ENCODE data around the gene PGAM5. TPM values are rescaled to one million over a fixed set of nuclear protein-coding genes. Genes with fewer than 3 reads are reported as not detected.
"Not testable (repeated sequence)": the region's sequence is repeated elsewhere in the genome, so short reads cannot be mapped to it uniquely, and the experiment has no call there.

Gene PGAM5
- total RNA-seq, 1 experiment from 2014 or later: 43.8 TPM

DNA sequence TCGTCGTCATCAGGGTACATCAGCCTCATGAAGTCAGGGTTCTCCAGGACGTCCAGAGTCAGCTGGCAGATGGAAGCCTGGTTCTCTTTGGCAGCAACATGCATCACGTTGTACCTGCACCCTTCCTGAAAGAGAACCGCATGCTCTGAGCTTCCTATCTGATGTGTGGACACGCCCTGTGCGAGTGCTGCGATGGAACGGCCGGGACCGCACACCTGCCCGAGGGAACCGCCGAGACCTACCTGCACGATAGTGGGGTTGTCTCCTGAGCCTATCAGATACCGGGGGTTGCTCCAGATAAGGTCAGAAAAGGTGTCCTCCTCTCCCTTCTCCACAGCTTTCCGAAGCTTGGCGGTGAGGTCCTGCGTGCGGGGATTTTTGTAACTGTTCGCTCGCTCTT lies 37.3 kb downstream of the PGAM5 start:
- DNase-seq (ENCODE audit: low read depth): no peak

DNA sequence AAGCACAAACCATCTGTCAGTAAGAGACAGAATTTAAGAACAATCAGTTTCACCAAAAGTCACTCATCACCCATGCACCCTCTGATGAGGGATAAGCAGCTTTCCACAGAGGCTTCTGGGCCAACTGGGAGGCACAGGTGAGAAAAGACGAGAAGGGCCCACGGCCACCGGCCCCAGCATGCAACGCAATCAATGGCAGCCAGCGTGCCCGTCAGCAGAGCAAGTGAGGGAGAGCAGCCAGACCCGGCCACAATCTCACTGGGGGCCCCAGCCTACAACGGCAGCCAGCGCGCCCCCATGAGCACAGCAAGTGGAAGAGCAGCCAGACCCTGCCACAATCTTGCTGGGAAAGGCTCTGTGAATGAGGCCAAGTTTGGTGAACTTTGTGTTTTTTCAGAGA lies 37.7 kb downstream of the PGAM5 start:
- DNase-seq (ENCODE audit: low read depth): no peak

DNA sequence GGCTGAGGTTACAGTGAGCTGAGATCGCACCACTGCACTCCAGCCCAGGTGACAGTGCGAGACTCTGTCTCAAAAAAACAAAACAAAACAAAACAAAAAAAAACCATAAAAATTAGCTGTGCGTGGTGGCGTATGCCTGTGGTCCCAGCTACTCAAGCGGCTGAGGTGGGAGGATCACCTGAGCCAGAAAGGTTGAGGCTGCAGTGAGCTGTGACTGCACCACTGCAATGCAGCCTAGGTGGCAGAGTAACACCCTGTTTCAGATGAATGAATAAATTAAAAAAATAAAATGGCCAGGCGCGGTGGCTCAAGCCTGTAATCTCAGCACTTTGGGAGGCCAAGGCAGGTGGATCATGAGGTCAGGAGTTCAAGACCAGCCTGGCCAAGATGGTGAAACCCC lies 43.0 kb downstream of the PGAM5 start:
- not testable (repeated sequence) for DNase-seq (ENCODE audit: low read depth)

DNA sequence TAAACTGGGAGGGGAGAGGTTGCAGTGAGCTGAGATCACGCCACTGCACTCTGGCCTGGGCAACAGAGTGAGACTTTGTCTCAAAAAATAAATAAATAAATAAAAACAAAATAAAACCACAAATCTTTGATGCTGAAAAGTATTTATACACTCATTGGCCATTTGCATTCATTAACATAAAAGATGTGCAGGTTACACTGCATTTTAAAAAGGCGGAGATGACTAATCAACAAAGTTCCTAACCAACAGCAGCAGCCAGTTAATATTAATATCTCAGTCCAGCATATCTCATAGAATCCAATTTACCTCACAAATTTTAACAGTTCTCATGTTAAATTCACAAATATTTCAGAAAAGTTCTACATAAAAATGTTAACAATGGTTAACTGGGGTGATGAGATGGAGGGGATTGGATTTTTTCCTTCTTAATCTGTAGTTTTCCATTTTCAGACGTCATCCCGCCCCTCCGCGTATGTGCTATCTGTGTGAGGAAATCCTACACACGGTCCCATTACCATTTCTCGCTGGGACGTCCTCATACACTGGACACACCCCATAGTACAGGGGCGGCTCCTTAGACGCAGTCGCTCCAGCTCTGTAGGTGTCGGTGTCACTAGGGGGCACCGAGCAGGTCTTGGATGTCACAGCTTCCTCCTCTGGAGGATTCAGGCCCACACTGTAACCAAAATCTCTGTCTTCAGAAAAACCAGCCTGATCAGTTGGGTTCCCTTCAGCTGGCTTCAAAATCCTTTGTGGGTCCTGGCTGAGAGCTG lies 43.7 kb downstream of the PGAM5 start:
- DNase-seq (ENCODE audit: low read depth): no peak

DNA sequence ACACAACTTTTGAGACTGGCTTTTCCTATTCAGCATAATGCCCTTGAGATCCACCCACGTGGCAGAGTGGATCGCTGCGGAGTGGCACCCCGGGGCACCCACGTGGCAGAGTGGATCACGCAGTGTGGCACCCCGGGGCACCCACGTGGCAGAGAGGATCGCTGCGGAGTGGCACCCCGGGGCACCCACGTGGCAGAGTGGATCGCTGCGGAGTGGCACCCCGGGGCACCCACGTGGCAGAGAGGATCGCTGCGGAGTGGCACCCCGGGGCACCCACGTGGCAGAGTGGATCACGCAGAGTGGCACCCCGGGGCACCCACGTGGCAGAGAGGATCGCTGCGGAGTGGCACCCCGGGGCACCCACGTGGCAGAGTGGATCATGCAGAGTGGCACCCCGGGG lies 48.2 kb downstream of the PGAM5 start:
- not testable (repeated sequence) for DNase-seq (ENCODE audit: low read depth)

DNA sequence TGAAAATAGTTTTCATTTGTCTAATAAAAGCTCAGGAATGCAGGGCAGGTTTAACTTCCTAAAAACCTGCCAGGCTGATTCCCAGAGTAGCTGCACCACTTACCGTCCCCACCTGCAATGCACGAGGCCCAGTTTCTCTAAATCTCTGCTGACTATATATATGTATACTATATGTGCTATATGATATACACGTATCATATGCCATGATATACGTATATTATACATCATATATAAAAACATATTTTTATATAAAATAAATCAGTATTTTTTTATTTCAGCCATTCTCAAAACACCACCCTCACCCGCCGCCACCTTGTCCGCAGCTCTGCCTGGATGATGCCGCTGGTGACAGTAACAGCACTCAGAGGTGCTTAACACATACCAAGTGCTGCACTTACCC lies 48.7 kb downstream of the PGAM5 start:
- no peak for DNase-seq (ENCODE audit: low read depth)

DNA sequence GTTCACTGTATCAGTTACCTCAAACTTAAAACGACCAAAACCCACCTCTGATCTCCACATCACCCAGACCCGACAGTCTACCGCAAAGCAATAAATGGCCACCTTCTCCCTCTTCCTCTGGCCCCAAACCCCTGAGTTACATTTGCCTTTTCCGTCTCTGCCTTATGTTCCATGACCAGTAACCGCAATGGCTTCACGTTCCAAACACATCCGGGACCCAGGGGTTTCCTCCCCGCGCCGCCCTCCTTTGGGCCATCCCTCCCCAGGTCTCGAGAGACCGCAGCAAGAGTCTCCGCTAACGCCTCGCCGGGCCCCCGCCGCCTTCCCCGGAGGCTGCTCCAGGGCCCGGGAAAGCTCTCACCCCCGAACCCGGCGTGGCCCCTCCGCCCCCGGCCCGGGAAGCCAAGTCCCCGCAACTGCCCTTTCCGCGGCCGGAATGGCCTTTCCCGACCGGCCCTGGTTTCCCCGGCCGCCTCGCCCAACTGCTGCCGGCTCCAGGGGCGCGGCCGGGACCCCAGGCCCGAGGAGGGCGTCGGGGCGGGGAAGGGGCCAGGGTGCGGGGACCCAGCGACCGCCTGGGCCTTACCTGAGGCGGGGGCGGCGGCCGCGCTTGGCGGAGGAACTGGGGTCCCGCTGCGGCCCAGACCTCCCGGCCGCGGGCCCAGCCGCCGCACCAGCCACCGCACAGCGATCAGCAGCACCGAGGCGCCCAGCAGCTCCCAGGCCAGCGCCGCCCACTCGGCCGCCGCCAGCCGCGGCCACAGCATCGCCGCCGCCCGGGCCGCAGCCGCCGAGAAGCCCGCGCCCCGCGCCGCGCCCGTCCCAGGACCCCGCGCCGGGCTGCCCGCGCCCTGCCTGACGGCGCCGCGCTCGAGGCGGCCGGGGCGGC lies 50.6 kb downstream of the PGAM5 start, which contains the start of gene ANKLE2:
TSS of gene ANKLE2 (minus strand) at position 801 of the 889 bp plus-strand sequence. CDS start at position 767, 34 bp downstream.
- DNase-seq (ENCODE audit: low read depth): peak; percentile 75

DNA sequence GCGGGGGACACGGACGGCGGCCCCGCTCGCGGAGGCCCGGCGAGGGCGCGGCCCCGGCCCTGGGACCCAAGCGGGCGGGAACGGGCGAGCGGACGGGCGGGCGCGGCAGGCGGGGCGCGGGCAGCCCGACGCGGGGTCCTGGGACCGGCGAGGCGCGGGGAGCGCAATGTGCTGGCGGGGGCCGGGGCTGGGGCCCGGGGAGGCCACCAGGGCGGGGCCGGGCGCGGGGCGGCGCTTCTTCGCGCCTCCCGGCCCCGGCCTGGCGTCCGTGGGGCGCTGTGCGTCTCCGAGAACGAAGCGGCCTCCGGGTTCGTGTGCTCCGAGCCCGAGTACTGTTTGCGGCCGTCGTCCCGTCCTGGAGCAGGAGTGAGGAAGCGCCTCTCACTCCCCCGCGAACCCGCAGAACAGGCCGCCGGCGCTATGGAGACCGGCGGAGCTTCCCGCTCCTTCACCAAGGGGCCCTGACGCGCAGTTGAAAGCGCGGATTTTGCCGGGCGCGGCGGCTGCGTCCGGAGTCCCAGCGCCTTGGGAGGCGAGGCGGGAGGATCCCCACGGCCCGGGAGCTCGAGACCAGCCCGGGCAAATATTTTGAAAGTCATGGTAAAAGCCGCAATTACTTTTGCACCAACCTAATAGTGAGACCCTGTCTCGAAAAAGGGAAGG lies 51.4 kb downstream of the PGAM5 start:
- peak; percentile 84 for DNase-seq (ENCODE audit: low read depth)

DNA sequence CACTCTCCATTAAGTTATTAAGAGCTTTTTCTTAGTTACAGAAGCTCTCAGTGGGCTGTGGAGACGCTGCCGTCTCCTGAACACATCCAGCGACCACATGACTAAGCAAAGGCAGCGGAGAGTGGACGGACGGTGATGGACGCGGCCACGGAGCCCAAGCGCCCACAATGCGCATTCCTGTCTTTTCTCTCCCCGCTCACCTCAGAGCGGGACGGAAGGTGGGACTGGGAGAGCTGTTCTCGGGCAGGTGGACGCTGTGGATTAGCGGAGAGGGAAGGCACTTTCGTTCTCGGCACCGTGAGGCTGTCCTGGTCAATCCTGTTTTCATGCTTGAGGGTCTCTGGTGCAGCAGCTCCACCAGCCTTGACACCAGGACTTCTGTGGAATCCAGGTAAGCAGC lies 53.6 kb downstream of the PGAM5 start:
- no peak for DNase-seq (ENCODE audit: low read depth)

DNA sequence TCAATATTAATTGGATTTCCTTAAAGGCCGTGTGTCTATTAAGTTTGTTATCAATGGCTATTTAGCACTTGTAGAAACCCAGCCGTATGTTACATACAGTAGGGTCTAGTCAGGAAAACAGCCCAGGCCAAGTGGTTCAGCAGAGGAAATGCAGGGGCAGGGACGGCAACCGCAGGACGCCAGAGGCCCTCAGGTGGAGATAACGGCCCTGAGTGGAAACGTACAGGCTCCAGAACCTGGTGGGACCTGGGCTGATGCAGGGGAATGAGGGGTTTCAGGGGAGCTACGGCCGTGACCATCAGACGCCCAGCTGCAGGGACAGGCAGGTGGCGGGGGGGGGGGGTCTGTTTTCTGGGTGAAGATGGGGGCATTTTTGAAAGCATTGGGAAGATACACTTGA lies 54.7 kb downstream of the PGAM5 start:
- DNase-seq (ENCODE audit: low read depth): no peak

DNA sequence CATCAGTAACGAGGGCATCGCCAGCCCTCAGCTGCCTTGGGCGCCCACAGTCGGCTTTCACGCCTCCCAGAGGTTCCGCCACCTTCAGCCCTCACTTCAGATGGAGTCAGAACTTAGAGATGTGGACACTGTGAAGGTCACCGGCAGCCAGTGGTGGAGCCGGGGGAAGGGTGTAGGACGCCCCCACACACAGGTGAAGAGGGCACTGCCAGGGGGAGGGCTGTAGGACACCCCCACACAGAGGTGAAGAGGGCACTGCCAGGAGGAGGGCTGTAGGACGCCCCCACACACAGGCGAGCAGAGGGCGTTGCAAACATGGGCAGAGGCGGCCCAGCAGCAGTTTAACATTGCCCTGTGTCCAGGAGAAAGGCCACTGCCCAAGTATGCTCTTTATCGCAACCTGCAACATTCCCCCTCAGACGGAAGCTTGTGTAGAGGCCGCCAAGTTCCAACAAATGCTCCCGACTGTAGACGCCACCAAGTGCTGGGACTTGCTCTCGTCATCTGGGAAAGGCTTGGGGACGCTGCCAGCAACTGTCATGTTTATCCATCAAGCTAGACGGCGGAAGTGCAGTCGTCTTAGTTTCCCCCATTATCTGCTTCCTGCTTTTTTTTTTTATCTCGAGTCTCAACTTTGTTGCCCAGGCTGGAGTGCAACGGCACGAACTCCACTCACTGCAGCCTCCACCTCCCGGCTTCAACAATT lies 55.9 kb downstream of the PGAM5 start:
- DNase-seq (ENCODE audit: low read depth): peak; percentile 11

DNA sequence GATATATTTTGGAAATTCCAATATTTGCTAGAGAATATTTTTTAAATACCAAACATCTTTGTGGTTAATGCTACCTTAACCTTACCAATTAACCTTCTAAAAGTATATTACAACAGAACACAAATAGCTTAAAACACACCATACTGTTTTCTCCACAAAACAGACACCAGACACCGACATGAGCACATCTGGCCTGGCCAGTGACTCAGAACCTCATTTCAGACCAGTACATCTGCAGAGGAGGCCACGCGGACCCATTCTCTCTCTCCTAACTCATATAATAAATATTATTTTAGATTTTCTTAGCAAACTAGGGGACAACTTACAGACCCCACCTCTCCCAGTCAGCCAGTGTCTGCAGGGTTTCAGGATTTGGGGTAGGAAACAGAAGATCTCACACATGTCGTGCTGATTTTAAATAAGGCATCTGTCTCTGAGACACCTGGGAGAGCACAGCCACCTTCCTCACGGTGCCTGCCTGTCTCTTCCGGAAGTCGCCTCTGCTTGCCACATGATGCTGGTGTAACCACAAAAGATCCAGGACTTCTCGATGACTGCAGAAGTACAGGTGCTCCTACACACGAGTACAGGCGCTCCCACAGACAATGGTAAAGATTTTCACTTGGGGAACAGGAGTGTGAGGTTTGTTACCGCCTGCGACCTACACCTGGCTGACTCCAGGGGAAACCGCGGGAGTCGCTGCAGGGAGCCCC lies 60.6 kb downstream of the PGAM5 start:
- DNase-seq (ENCODE audit: low read depth): no peak

Other genes with a start within 250 kb of the PGAM5 start
- 1.6 and 3.2 TPM in 2 replicates for gene FBRSL1, start 220.7 kb upstream of the PGAM5 start, total RNA-seq (2014; rRNA removed; shearing (Covaris generic))
- gene LRCOL1, start 100.3 kb upstream of the PGAM5 start, total RNA-seq (2014; rRNA removed; shearing (Covaris generic)): not detected in 2 replicates
- not detected in 2 replicates for gene P2RX2, start 92.1 kb upstream of the PGAM5 start, total RNA-seq (2014; rRNA removed; shearing (Covaris generic))
- gene POLE, start 23.5 kb upstream of the PGAM5 start, total RNA-seq (2014; rRNA removed; shearing (Covaris generic)): 7.0 and 15.8 TPM in 2 replicates
- 66.4 and 83.4 TPM in 2 replicates for gene PXMP2, start 23.3 kb upstream of the PGAM5 start, total RNA-seq (2014; rRNA removed; shearing (Covaris generic))
- 47.4 and 57.4 TPM in 2 replicates for gene ANKLE2, start 51.0 kb downstream of the PGAM5 start, total RNA-seq (2014; rRNA removed; shearing (Covaris generic))
- 46.1 and 98.9 TPM in 2 replicates for gene GOLGA3, start 118.0 kb downstream of the PGAM5 start, total RNA-seq (2014; rRNA removed; shearing (Covaris generic))
- gene CHFR, start 176.8 kb downstream of the PGAM5 start, total RNA-seq (2014; rRNA removed; shearing (Covaris generic)): 14.7 and 33.1 TPM in 2 replicates
- 2.0 and 6.4 TPM in 2 replicates for gene ZNF605, start 245.5 kb downstream of the PGAM5 start, total RNA-seq (2014; rRNA removed; shearing (Covaris generic))

Data from M059J (cell line).